Measurements from ENCODE around the gene OAS2. TPM values are rescaled to one million over a fixed set of nuclear protein-coding genes. Genes with fewer than 3 reads are reported as not detected.

The OAS2 gene
- total RNA-seq, 4 donors from 2014 or later, result 1.7 to 5.2 (median 2.5) TPM

DNA sequence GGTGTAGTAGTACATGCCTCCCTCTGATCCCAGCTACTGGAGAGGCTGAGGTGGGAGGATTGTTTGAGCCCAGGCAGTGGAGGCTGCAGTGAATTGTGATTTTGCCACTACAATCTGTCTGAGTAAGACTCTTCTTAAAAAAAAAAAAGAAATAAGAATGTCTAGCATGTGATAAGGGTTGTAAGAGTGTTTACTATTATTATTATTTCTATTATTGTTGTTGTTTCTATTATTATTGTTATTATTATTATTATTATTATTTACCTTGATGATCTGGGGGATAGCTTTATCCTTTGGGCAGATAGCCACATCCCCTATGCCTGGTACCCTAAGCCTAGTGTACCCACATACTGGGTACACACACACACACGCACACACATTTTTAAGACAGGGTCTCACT lies 35.7 kb upstream of the OAS2 start:
- Histone ChIP-seq H3K9me3 (no peaks in the 10 kb centered on the region), H3K4me1 (peaks cover 0 to 11% of the 10 kb centered on the region in 2 donors), H3K27me3 (no peaks in the 10 kb centered on the region), H3K4me3 (no peak overlapping the region), H3K36me3 (no peaks in the 10 kb centered on the region), H3K27ac (no peak overlapping the region)
- in situ Hi-C loops (cut with MboI; ENCODE audit: low sequenced_read_pairs in 4 of 4), result no loop called here
- intact Hi-C loops (cut with DNase I; ENCODE audit: low total_unique reads), result no loop called here
- TF ChIP-seq, protein P1, sequence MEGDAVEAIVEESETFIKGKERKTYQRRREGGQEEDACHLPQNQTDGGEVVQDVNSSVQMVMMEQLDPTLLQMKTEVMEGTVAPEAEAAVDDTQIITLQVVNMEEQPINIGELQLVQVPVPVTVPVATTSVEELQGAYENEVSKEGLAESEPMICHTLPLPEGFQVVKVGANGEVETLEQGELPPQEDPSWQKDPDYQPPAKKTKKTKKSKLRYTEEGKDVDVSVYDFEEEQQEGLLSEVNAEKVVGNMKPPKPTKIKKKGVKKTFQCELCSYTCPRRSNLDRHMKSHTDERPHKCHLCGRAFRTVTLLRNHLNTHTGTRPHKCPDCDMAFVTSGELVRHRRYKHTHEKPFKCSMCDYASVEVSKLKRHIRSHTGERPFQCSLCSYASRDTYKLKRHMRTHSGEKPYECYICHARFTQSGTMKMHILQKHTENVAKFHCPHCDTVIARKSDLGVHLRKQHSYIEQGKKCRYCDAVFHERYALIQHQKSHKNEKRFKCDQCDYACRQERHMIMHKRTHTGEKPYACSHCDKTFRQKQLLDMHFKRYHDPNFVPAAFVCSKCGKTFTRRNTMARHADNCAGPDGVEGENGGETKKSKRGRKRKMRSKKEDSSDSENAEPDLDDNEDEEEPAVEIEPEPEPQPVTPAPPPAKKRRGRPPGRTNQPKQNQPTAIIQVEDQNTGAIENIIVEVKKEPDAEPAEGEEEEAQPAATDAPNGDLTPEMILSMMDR (IDR thresholded peaks at IDR 0.05 in 4 of 5, conservative IDR thresholded peaks at IDR 0.05 in 1 of 5), result no peak
- no peak for TF ChIP-seq POLR2A (IDR thresholded peaks at IDR 0.05)
- ATAC-seq, result no peak
- DNase-seq, result no peak

DNA sequence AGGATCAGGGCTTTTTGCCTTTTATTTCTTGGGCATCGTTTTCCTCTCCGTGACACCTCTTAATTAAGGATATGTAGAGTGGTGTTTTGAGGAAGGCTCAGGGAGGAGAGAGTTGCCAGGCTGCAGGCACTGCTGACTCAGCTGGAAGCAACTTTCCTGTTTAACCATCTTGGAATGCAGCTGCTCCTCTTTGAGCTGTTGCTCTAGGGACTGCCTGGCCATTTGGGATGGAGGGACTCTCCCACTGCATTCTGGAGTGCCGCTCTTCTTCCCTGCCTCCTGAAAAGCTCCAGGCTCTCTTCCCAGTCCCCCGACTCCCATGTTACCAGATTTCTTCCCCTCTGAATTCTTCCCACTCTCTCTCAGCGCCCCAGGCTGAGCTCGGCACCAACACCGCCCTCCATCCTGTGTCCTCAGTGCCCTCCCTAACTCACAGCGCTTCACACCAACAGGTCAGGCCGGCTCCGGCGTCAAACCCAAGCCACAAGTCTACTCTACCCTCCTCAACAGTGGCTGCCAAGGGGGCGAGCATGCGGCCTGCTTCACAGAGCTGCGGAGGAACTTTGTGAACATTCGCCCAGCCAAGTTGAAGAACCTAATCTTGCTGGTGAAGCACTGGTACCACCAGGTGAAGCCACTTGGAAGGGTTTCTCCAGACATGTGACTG lies 34.2 kb upstream of the OAS2 start:
- no peak for ATAC-seq
- no peak for TF ChIP-seq POLR2A (IDR thresholded peaks at IDR 0.05)
- TF ChIP-seq, protein P1 (IDR thresholded peaks at IDR 0.05 in 4 of 5, conservative IDR thresholded peaks at IDR 0.05 in 1 of 5), result no peak
- Histone ChIP-seq H3K9me3 (no peaks in the 10 kb centered on the region), H3K4me1 (peaks cover 0 to 7% of the 10 kb centered on the region in 2 donors), H3K36me3 (no peaks in the 10 kb centered on the region), H3K4me3 (no peak overlapping the region), H3K27me3 (no peaks in the 10 kb centered on the region), H3K27ac (no peak overlapping the region)
- DNase-seq, result no peak
- intact Hi-C loops (cut with DNase I; ENCODE audit: low total_unique reads), result no loop called here
- in situ Hi-C loops (cut with MboI; ENCODE audit: low sequenced_read_pairs in 4 of 4), result no loop called here

DNA sequence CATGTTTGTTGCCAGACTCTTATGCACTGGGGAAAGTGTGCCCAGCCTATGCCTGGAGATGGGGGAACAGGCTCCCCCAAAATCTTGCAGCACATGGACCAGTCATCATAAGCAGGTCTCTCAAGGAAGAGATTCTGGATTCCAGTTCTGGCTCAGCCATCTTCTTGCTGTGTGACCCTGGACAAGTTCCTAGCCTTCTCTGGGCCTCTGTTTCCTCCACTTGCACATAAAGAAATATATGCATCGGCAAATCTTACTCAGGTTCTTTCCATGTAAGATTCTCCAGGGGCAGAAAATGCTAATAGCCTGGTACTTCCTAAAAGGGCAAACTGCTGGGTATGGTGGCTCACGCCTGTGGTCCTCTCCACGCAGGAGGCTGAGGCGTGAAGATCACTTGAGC lies 32.8 kb upstream of the OAS2 start:
- intact Hi-C loops (cut with DNase I; ENCODE audit: low total_unique reads), result no loop called here
- TF ChIP-seq, protein P1 (IDR thresholded peaks at IDR 0.05 in 4 of 5, conservative IDR thresholded peaks at IDR 0.05 in 1 of 5), result no peak
- no peak for TF ChIP-seq POLR2A (IDR thresholded peaks at IDR 0.05)
- DNase-seq (no peak), ATAC-seq (no peak)
- in situ Hi-C loops (cut with MboI; ENCODE audit: low sequenced_read_pairs in 4 of 4), result no loop called here
- no peaks in the 10 kb centered on the region for H3K27me3 ChIP-seq
- H3K9me3 ChIP-seq, result no peaks in the 10 kb centered on the region
- H3K27ac ChIP-seq, result no peak overlapping the region
- H3K36me3 ChIP-seq, result no peaks in the 10 kb centered on the region
- H3K4me3 ChIP-seq, result no peak overlapping the region
- H3K4me1 ChIP-seq, result no peaks in the 10 kb centered on the region

DNA sequence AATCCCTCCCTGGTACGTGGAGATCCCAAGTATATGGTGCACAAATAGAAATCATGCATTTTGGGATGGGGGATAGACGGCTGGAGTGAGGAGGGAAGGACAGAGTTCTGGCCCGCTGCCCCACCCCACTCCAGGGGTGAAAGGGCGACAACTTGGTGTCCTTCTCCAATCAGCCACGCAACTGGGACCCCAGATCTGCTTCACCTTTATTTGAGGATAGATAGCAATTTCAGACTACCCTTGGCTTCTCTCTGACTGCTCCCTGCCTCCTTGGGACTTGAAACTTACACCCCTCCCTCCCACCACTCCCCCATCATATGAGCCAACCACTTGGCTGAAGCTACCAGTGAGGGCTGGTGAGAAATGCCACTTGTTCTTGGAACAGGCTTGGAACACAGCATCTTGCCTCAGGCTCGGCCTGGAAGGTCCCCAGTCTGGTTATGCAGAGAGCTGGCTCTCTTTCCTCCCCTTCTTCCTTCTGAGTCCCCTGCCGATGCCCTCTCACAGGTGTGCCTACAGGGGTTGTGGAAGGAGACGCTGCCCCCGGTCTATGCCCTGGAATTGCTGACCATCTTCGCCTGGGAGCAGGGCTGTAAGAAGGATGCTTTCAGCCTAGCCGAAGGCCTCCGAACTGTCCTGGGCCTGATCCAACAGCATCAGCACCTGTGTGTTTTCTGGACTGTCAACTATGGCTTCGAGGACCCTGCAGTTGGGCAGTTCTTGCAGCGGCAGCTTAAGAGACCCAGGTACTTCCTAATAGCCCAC lies 31.9 kb upstream of the OAS2 start:
- TF ChIP-seq, protein P1 (IDR thresholded peaks at IDR 0.05 in 4 of 5, conservative IDR thresholded peaks at IDR 0.05 in 1 of 5), result no peak

More for the DNA sequence above, 31.9 kb upstream of the OAS2 start:
- DNase-seq, result no peak
- intact Hi-C loops (cut with DNase I; ENCODE audit: low total_unique reads), result no loop called here
- no peak for ATAC-seq
- H3K4me1 ChIP-seq, result no peaks in the 10 kb centered on the region
- no peaks in the 10 kb centered on the region for H3K9me3 ChIP-seq
- H3K4me3 ChIP-seq, result no peak overlapping the region
- H3K36me3 ChIP-seq, result no peaks in the 10 kb centered on the region
- H3K27me3 ChIP-seq, result no peaks in the 10 kb centered on the region
- H3K27ac ChIP-seq, result no peak overlapping the region
- in situ Hi-C loops (cut with MboI; ENCODE audit: low sequenced_read_pairs in 4 of 4), result no loop called here

Measured in gastrocnemius medialis (tissue), 4 donors.